Activated CD4-positive, alpha-beta T cell treated with anti-CD3 and anti-CD28 coated beads for 36 hours (primary cell): ENCODE results near the gene TPRG1. TPM values are rescaled to one million over a fixed set of nuclear protein-coding genes. Genes with fewer than 3 reads are reported as not detected.
A peak's percentile ranks its signal among the peaks of the same experiment; 100 is the strongest.

Experiments used
- ATAC-seq: fragments of 200-7000 bp; cut with Tn5 transposase; one replicate; pipeline ENCODE4 v1.10.0; 2021; ENCODE audit warnings: mild to moderate bottlenecking, moderate library complexity
- CTCF ChIA-PET: fragments of 350-600 bp; sonication (Branson Sonifier 250); formaldehyde crosslinking; loops from one replicate; lab custom pipeline; 2021; ENCODE audit warnings: antibody characterized with exemption; lab: Charles Lee
- POLR2A ChIA-PET: fragments of 350-600 bp; sonication (Branson Sonifier 250); formaldehyde crosslinking; loops from one replicate; lab custom pipeline; 2021; ENCODE audit warnings: antibody characterized with exemption, inconsistent platforms; lab: Charles Lee
- DNase-seq: peaks from one replicate; pipeline ENCODE4 v3.0.0-alpha.2; 2020
- H3K27ac Mint-ChIP-seq: one replicate; pipeline ENCODE4 v1.8.0; 2021; ENCODE audit warnings: mixed read lengths
- H3K27me3 Mint-ChIP-seq: one replicate; pipeline ENCODE4 v1.8.0; 2021; ENCODE audit warnings: mixed read lengths
- H3K36me3 Mint-ChIP-seq: one replicate; pipeline ENCODE4 v1.8.0; 2021; ENCODE audit warnings: low read depth, mixed read lengths
- H3K4me1 Mint-ChIP-seq: one replicate; pipeline ENCODE4 v1.8.0; 2021; ENCODE audit warnings: mixed read lengths
- H3K4me3 Mint-ChIP-seq: one replicate; pipeline ENCODE4 v1.8.0; 2021; ENCODE audit warnings: mild to moderate bottlenecking, moderate library complexity, mixed read lengths
- H3K9me3 Mint-ChIP-seq: one replicate; pipeline ENCODE4 v1.8.0; 2021; ENCODE audit warnings: low read depth, mixed read lengths
- intact Hi-C, 2 experiments: fragments of 100-400 bp; cut with DNase I in 1 of 2; cut with micrococcal nuclease in 1 of 2; formaldehyde crosslinking; loops; one replicate each; pipeline versions ENCODE4 v1.14.2 to v1.15.1; 2022 to 2024; cut with DNase I, micrococcal nuclease
- total RNA-seq, 2 experiments: library from RNA; stranded (reverse); gene quantifications; one replicate each; pipeline ENCODE4 v1.2.3, GENCODE V29; 2021

The TPRG1 gene
- total RNA-seq, 2 experiments from 2014 or later: 11.6 to 11.9 TPM

DNA sequence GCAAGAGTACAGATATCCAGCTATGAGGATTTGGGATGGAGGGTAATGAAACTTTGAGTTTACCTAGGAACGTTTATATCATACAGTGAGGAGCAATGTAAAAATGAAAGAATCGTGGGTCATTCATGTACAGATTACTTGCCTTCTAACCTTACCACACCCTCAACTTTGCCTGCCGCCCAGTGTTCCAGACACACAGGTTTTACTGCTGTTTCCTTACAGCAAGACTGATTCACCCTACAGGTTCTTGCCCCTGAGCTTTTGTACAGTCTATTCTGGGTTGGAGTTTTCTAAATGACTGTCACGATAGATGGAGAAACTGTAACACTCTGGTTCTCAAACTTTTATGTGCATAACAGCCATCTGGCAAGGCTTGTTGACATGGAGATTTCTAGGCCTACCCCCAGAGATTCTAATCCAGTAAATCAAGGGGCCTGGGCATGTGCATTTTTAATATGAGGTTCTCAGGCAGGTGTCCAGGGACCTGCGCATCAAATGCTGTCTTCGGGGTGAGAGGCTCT, 6.6 kb upstream of the TPRG1 start:
- Mint-ChIP-seq H3K27me3 (peaks cover under 1% of the 10 kb centered on the region), H3K4me1 (peaks cover 5% of the 10 kb centered on the region), H3K9me3 (no peaks in the 10 kb centered on the region), H3K36me3 (no peaks in the 10 kb centered on the region), H3K27ac (no peak overlapping the region), H3K4me3 (no peak overlapping the region)
- no peak for ATAC-seq
- ChIA-PET CTCF (interaction anchor here (0.5 to 0.6 kb wide), 2 partner anchors 744 to 776 kb away, joined by 3 read pairs; no protein-coding TSS in a partner anchor), POLR2A (no interaction called here)
- no peak for DNase-seq
- intact Hi-C loops: no loop called here

GRCh38 chr3:189166321-189166720, 5.5 kb upstream of the TPRG1 start:
- POLR2A ChIA-PET: no interaction called here
- H3K27me3 Mint-ChIP-seq: no peaks in the 10 kb centered on the region
- peaks cover 6% of the 10 kb centered on the region for H3K4me1 Mint-ChIP-seq
- H3K27ac Mint-ChIP-seq: no peak overlapping the region
- no peak overlapping the region for H3K4me3 Mint-ChIP-seq
- ATAC-seq (no peak), DNase-seq (no peak)
- H3K36me3 Mint-ChIP-seq: no peaks in the 10 kb centered on the region
- CTCF ChIA-PET: no interaction called here
- intact Hi-C loops: no loop called here
- no peaks in the 10 kb centered on the region for H3K9me3 Mint-ChIP-seq

DNA sequence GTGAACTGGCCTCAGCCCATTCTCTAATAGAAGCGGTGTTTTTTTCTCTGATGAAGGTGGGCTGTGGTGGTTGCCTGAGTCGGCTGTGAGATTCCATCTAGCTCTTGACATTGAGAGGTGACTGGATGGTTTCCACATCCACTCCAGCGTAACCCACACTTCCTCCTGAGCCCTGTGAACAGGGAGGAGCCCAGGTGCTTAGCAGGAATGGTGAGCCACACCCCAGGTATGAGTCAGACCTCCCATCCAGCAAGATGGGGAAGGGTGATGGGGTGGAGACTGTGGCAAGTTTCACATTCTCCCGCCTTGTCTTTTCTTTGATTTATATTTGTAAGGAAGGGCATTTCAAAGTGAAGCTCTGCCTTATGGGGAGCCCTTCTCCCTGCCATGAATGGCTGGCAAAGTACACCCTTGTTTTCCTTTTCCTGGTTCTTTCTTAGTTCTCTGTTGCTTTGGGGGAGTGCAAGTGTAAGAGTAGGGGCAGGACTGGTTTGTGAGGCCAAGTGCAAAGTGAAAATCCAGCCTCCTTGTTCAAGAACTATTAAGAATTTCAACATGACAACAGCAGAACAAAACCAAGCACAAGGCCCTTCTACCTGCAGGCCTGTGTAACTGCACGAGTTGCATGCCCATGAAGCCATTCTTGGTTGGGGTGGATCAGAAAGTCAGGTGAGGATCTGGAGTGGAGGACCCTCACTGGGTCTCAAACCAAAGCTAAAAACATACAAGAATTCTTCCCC, 4.6 kb upstream of the TPRG1 start:
- no peaks in the 10 kb centered on the region for H3K36me3 Mint-ChIP-seq
- H3K27me3 Mint-ChIP-seq: no peaks in the 10 kb centered on the region
- H3K4me1 Mint-ChIP-seq: peaks cover 14% of the 10 kb centered on the region
- ChIA-PET CTCF (interaction anchor here (1.4 kb wide), 1 partner anchor 72 kb away, joined by 3 read pairs; no protein-coding TSS in a partner anchor), POLR2A (no interaction called here)
- DNase-seq (peak; percentile 19), ATAC-seq (no peak)
- H3K4me3 Mint-ChIP-seq: no peak overlapping the region
- H3K9me3 Mint-ChIP-seq: no peaks in the 10 kb centered on the region
- intact Hi-C loops: no loop called here
- no peak overlapping the region for H3K27ac Mint-ChIP-seq

DNA sequence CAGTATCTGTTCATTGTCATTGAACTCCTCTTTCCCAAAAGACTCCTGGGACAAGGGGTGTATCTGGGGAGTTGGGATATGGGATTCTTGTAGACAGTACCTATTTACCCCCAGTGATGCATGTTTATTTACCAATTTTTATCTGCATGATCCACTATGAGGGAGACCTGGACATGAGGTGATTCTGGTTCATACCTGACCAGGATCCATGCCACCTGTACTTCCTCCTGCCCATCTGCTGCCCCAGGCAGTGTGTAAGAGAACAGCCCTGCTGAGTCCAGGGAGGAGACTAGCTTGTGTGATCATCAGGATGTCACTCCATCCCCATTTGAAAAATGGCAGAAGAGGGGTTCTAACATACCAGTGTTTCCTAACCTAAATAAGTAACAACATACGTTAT, 3.1 kb upstream of the TPRG1 start:
- H3K27me3 Mint-ChIP-seq: no peaks in the 10 kb centered on the region
- CTCF ChIA-PET: no interaction called here

GRCh38 chr3:189169728-189170127, 2.0 kb upstream of the TPRG1 start:
- H3K4me1 Mint-ChIP-seq: peaks cover 23% of the 10 kb centered on the region
- no peak overlapping the region for H3K27ac Mint-ChIP-seq
- intact Hi-C loops: no loop called here
- H3K27me3 Mint-ChIP-seq: no peaks in the 10 kb centered on the region
- no peak for DNase-seq
- no peak overlapping the region for H3K4me3 Mint-ChIP-seq
- no peaks in the 10 kb centered on the region for H3K9me3 Mint-ChIP-seq
- ChIA-PET CTCF (interaction anchor here (0.6 to 0.8 kb wide), 3 partner anchors 66 to 768 kb away, joined by 3 read pairs; no protein-coding TSS in a partner anchor), POLR2A (no interaction called here)
- ATAC-seq: no peak
- no peaks in the 10 kb centered on the region for H3K36me3 Mint-ChIP-seq

More for the DNA sequence above, 3.1 kb upstream of the TPRG1 start:
- no peak for DNase-seq
- intact Hi-C loops: no loop called here
- no peaks in the 10 kb centered on the region for H3K36me3 Mint-ChIP-seq
- H3K9me3 Mint-ChIP-seq: no peaks in the 10 kb centered on the region
- POLR2A ChIA-PET: no interaction called here
- peaks cover 23% of the 10 kb centered on the region for H3K4me1 Mint-ChIP-seq
- no peak for ATAC-seq
- no peak overlapping the region for H3K27ac Mint-ChIP-seq
- H3K4me3 Mint-ChIP-seq: no peak overlapping the region

DNA sequence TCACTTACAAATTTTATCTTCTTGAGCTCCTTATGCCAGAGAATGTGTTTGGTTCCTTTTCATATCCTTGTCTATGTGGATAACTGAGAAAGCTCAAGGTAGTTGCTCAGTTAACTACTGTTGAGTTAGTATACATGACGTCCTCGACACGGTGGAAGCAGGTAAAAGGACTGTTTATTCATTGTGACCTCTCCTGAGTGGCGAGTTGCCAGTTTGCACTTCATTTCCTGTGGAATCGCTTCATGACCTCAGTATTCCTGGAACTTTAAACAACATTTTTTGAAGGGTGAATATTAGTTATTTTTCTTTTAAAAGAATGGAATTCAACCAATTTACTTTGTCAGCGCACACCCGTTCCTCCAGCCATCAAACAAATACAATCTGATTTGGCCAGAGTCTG, 1.2 kb upstream of the TPRG1 start:
- ATAC-seq (no peak), DNase-seq (no peak)
- no peak overlapping the region for H3K4me3 Mint-ChIP-seq
- CTCF ChIA-PET: no interaction called here
- POLR2A ChIA-PET: no interaction called here
- no peaks in the 10 kb centered on the region for H3K9me3 Mint-ChIP-seq
- no peaks in the 10 kb centered on the region for H3K27me3 Mint-ChIP-seq
- intact Hi-C loops: no loop called here
- H3K4me1 Mint-ChIP-seq: peaks cover 23% of the 10 kb centered on the region
- no peak overlapping the region for H3K27ac Mint-ChIP-seq
- H3K36me3 Mint-ChIP-seq: no peaks in the 10 kb centered on the region

GRCh38 chr3:189172668-189173419, 1.1 kb downstream of the TPRG1 start:
- H3K4me3 Mint-ChIP-seq: no peak overlapping the region
- H3K9me3 Mint-ChIP-seq: no peaks in the 10 kb centered on the region
- peak overlapping the region; percentile 64 for H3K27ac Mint-ChIP-seq
- no peaks in the 10 kb centered on the region for H3K36me3 Mint-ChIP-seq
- POLR2A ChIA-PET: interaction anchor here (0.5 kb wide), 1 partner anchor 149 kb away, joined by 4 read pairs; no protein-coding TSS in a partner anchor
- intact Hi-C loops: no loop called here
- peaks cover 18% of the 10 kb centered on the region for H3K4me1 Mint-ChIP-seq
- peak; percentile 28 for DNase-seq
- no peaks in the 10 kb centered on the region for H3K27me3 Mint-ChIP-seq
- peak; percentile 87 for ATAC-seq
- CTCF ChIA-PET: no interaction called here

DNA sequence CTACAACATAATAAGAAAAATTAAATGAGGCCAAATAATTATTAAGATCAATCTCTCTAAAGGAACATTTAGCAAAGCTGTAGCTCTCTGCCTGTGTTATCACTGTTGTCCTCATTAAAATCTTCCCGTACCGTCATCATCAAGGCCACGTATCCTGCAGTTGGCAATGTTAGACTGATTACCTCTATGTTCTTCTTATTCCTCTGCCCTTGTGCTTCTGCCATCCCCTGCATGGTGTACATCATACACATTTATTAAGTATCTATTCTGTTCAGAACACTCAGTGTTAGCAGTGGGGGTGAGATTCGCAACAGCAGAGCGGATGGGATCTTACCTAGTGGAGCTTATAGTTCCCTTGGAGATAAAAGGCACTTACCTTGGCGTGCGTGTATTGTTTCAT, 12.8 kb downstream of the TPRG1 start:
- POLR2A ChIA-PET: no interaction called here
- ATAC-seq (no peak), DNase-seq (no peak)
- H3K27me3 Mint-ChIP-seq: no peaks in the 10 kb centered on the region
- no peaks in the 10 kb centered on the region for H3K4me1 Mint-ChIP-seq
- no peaks in the 10 kb centered on the region for H3K36me3 Mint-ChIP-seq
- intact Hi-C loops: no loop called here
- no peak overlapping the region for H3K27ac Mint-ChIP-seq
- peaks cover 22% of the 10 kb centered on the region for H3K9me3 Mint-ChIP-seq
- CTCF ChIA-PET: interaction anchor here (0.7 to 1.4 kb wide), 2 partner anchors 9 to 764 kb away, joined by 3 to 4 read pairs; no protein-coding TSS in a partner anchor
- H3K4me3 Mint-ChIP-seq: no peak overlapping the region

DNA sequence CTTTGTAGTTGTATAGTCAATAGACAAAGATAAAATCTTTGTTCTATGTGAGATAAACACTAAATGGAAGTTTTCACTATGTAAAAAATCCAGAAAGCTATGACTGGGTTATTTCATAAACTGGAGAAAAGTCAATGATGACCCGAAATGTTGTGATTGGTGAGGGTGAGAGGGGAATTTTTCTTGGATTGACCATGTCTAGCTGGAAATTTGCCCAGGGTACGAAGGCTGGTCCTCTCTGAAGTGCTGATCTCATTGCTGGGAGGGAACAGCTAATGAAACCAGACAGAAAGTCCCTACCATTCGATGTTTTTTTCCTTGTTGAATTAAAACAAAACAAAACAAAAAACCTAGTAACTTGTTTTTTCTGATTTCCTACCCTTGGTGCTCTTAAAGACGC, 14.3 kb downstream of the TPRG1 start:
- DNase-seq (no peak), ATAC-seq (no peak)
- intact Hi-C loops: no loop called here
- Mint-ChIP-seq H3K9me3 (peaks cover 22% of the 10 kb centered on the region), H3K4me1 (no peaks in the 10 kb centered on the region), H3K36me3 (no peaks in the 10 kb centered on the region), H3K4me3 (no peak overlapping the region), H3K27me3 (no peaks in the 10 kb centered on the region), H3K27ac (no peak overlapping the region)
- POLR2A ChIA-PET: no interaction called here
- CTCF ChIA-PET: interaction anchor here (0.6 to 1.2 kb wide), 2 partner anchors 35 to 1701 kb away, joined by 3 read pairs; no protein-coding TSS in a partner anchor

DNA sequence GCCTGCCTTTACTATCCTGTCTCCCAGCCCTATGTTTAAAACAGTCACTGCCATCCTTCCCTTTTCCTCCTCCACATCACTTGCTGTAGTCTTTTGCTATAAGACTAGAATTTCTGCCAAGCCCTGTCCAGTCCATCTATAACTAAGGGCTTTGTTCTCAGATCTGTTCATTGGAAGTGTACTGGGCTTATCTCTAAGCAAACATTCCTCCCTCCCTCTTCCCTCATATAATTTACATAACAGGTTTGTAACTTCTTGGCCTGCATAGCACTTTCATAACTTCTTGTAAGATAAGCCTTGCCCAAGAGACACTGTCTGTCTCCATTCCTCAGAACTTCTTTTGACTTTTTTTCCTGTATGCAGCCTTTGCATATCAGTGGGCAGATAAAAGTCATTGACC, 16.7 kb downstream of the TPRG1 start:
- ChIA-PET CTCF (no interaction called here), POLR2A (no interaction called here)
- peaks cover 5% of the 10 kb centered on the region for H3K36me3 Mint-ChIP-seq
- DNase-seq: no peak
- peaks cover 21% of the 10 kb centered on the region for H3K9me3 Mint-ChIP-seq
- no peaks in the 10 kb centered on the region for H3K27me3 Mint-ChIP-seq
- H3K27ac Mint-ChIP-seq: no peak overlapping the region
- ATAC-seq: no peak
- intact Hi-C loops: no loop called here
- no peak overlapping the region for H3K4me3 Mint-ChIP-seq
- no peaks in the 10 kb centered on the region for H3K4me1 Mint-ChIP-seq

- Mint-ChIP-seq H3K27me3 (no peaks in the 10 kb centered on the region), H3K9me3 (peaks cover 31% of the 10 kb centered on the region), H3K36me3 (peaks cover 8% of the 10 kb centered on the region), H3K4me3 (no peak overlapping the region), H3K27ac (no peak overlapping the region), H3K4me1 (no peaks in the 10 kb centered on the region)
- ATAC-seq: no peak
- intact Hi-C loops: no loop called here
- no peak for DNase-seq
- CTCF ChIA-PET: interaction anchor here (1.4 kb wide), 1 partner anchor 17 kb away, joined by 5 read pairs; no protein-coding TSS in a partner anchor
- POLR2A ChIA-PET: no interaction called here
Observed at GRCh38 chr3:189192725-189193124, 21.0 kb downstream of the TPRG1 start.
